ENCODE data around the gene DLL3.

The DLL3 gene

DNA sequence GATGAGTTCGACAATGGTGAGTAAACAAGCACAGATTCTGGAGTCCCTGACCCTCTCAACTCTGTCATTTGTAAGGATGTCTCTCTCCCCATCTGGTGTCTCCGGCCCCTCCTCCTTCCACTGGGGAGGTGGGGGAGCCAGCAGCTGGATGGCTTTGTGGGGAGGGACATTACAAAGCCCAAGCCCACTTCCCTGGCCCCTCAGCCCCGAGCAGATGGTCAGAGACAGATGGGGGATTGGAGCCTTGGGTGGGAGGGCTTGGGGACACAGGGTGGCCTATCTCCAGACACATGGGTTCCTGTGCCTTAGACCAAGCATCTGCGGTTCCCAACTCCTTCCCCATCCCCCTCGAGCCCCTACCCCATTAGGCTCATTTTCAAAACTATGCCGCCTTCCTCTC, 15.6 kb upstream of the DLL3 start:
- no peak for DNase-seq (ENCODE audit: low read depth)

GRCh38 chr19:39489756-39490155, 9.0 kb upstream of the DLL3 start:
- DNase-seq (ENCODE audit: low read depth): no peak

GRCh38 chr19:39492225-39492624, 6.5 kb upstream of the DLL3 start:
- no peak for DNase-seq (ENCODE audit: low read depth)

GRCh38 chr19:39492788-39493187, 6.0 kb upstream of the DLL3 start:
- DNase-seq (ENCODE audit: low read depth): no peak

DNA sequence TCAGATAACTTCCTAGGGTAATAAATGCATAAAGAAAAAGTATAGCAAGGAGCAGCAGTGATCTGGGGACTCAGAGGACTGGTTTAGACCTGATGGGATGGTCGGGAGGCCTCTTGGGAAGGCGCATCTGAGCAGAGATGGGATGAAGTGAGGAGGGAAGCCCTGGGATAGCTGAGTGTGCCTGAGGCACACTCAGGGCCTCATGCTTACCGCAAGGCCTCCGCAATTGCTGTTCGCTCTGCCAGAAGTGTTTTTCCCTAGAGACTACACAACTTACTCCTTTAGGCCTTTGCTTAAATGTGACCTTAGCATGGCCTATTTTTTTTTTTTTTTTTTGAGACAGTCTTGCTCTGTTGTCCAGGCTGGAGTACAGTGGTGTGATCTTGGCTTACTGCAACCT, 4.1 kb upstream of the DLL3 start:
- DNase-seq (ENCODE audit: low read depth): no peak

DNA sequence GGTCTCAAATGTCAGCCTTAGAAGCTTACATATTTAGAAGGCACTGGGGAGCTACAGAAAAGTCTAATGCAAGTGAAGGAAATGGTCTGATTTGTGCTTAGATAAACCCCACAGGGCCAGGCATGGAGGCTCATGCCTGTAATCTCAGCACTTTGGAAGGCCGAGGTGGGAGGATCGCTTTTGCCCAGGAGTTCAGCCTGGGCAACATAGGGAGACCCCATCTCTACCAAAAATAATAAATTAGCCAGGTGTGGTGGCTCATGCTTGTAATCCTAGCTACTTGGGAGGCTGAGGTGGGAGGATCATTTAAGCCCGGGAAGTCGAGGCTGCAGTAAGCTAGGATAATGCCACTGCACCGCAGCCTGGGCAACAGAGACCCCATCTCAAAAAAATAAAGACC, 2.7 kb upstream of the DLL3 start:
- no peak for DNase-seq (ENCODE audit: low read depth)

GRCh38 chr19:39497701-39497995, 1.1 kb upstream of the DLL3 start:
- DNase-seq (ENCODE audit: low read depth): no peak

DNA sequence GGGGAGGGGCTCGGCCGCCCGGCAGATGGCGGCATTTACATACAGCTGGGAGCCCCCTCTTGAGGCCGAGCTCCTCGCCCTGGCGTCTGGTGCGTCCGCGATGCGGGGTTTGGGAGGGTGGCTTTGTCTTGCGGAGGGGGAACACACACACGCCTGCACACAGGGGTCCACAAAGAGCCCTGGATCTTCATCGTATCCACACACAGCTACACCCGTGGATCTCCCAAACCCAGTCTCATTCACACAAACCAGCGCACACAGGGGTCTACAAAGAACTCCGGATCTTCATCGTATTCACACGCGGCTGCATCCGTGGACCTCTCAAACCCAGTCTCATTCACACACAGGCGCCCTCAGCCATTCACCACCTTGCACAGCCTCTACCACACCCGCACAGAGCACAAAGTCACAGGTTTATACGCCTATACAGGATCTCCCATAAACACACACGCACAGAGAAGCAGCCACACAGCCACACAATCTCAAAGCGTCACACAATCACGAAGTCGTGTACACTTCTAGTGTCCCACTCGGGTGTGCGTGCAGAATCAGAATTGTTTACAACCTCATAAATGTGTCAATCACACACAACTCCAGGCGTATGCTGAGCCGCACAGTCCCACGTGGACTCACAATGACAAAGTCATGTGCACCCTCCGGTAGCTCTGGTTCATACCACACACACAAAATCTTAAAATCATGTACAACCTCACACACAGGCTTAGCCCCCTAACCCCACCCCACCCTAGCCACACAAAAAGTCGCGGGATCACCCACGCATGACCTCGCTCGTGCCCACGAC, 550 bp upstream of the DLL3 start:
- DNase-seq (ENCODE audit: low read depth): no peak

DNA sequence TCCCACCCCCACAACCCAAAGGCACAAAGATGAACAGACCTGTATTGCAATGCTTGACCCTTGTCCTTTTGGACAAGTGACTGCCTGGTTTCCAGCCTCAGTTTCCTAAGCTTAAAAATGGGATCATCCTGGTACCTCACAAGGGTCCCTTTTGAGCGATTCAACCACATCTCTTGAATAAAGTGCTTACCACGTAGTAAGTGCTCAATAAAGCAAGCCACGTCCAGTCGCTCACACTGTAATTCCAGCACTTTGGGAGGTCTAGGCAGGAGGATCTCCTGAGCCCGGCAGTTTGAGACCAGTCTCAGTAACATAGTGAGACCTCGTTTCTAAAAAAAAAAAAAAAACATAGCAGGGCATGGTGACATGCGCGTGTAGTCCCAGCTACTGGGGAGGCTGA, 1.2 kb downstream of the DLL3 start:
- no peak for DNase-seq (ENCODE audit: low read depth)

GRCh38 chr19:39500543-39500942, 1.8 kb downstream of the DLL3 start:
- DNase-seq (ENCODE audit: low read depth): no peak

GRCh38 chr19:39501340-39501739, 2.6 kb downstream of the DLL3 start:
- no peak for DNase-seq (ENCODE audit: low read depth)

DNA sequence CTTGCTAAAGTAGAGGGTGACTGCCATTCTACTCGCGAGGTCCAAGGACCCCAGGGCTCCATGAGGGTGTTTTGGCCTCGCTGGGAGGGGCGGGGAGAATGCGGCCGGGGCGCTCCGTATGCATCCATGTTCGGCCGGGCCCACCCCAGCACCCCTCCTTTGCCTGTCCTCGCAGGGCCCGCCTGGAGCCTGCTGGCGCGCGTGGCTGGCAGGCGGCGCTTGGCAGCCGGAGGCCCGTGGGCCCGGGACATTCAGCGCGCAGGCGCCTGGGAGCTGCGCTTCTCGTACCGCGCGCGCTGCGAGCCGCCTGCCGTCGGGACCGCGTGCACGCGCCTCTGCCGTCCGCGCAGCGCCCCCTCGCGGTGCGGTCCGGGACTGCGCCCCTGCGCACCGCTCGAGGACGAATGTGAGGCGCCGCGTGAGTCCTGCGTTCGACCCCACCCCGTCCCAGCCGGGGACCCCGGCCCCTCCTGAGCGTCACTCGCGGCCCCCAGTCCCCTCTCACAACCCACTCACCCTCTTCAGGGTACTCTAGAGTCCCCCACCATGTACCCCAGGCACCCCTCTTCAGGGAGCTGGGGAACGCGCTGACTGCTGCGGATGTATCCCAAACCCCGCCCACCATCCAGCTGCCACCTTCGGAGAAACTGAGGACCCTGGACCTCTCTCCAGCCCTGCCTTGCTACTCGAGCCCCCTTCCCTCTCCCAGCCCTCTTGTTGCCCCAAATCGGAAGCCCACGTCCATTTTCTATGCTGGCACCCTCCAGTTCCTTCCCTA, 4.1 kb downstream of the DLL3 start:
- peak; percentile 83 for DNase-seq (ENCODE audit: low read depth)

GRCh38 chr19:39506598-39506943, 7.8 kb downstream of the DLL3 start:
- no peak for DNase-seq (ENCODE audit: low read depth)

- peak; percentile 73 for DNase-seq (ENCODE audit: low read depth)
Observed at GRCh38 chr19:39506944-39507714, 8.4 kb downstream of the DLL3 start.

- no peak for DNase-seq (ENCODE audit: low read depth)
Observed at GRCh38 chr19:39507715-39508364, 9.1 kb downstream of the DLL3 start.

DNA sequence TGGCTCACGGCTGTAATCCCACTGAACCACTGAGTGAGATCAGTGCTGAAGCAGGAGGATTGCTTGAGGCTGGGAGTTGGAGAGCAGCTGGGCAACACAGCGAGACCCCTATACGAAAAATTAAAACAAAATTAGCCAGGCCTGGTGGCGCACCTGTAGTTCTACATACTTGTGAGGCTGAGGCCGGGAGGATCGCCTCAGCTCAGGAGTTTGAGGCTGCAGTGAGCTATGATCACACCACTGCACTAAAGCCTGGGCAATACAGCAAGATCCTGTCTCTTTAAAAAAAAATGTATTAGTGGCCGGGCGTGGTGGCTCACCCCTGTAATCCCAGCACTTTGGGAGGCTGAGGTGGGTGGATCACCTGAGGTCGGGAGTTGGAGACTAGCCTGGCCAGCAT, 9.9 kb downstream of the DLL3 start:
- DNase-seq (ENCODE audit: low read depth): no peak

DNA sequence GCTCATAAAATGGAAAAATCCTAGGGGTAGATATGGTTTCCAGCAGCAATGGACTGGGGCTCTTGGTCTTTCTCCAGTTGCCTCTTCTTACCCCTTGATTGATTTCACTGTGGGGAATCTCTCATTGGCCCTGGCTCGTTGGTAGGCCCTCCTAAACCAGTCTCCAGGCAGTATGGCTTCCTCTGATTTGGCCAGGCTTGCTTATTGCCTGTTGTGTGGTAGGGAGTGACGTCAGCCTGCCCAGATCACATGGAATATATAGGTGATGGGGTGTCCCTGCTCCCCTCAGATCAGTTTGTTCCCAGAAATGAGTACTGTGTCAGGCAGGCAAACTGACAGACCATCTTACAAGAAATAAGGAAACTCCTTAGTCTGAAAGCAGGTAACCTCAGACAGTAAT, 10.5 kb downstream of the DLL3 start:
- no peak for DNase-seq (ENCODE audit: low read depth)

DNA sequence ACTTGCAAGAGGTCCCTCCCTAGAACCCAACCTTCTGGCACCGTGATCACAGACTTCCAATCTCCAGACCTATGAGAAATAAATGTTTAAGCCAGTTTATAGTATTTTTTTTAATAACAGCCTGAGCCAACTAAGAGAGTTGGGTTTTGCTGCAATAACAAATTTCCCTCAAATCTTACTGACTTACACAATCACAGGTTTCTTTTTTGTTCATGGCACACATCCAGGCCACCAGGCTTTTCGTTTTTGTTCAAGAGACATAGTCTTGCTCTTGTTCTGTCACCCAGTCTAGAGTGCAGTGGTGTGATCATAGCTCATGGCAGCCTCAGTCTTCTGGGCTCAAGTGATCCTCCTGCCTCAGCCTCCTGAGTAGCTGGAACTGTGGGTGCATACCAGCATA, 14.2 kb downstream of the DLL3 start:
- no peak for DNase-seq (ENCODE audit: low read depth)

DNA sequence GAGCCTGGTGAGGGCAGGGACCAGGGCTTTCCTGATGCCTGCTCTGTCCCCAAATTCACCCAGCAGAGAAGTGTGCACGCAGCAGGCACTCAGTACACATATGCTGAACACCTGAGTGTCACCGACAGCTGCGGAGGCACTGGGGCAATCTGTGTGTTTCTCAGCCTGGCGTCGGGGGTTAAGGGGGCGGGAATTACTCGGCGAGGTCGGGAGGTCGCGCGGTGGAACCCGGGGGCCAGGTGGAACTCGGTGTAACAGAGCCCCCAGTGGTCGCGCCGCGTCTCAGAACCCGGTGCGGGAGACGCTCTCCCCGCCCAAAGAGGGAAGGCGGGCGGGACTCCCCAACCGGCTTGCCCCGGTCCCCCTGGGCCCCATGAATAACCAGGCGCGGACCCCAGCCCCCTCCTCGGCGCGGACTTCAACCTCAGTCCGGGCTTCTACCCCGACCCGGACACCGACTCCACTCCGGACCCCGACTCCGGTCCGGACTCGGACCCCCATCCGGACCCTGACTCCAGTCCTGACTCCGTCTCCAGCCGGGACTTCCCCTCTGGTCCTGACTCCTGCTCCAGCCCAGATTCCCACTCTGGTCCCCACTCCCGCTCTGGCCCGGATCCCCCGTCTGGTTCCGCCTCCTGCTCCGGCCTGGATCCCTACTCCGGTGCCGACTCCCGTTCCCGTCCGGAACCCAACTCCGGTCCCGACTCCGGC, 16.2 kb downstream of the DLL3 start, which contains the start of gene SELENOV:
Gene SELENOV, plus strand, starts transcription at position 300 of the 711 bp plus-strand sequence. Its CDS starts 74 bp downstream, at position 374.
- no peak for DNase-seq (ENCODE audit: low read depth)

DNA sequence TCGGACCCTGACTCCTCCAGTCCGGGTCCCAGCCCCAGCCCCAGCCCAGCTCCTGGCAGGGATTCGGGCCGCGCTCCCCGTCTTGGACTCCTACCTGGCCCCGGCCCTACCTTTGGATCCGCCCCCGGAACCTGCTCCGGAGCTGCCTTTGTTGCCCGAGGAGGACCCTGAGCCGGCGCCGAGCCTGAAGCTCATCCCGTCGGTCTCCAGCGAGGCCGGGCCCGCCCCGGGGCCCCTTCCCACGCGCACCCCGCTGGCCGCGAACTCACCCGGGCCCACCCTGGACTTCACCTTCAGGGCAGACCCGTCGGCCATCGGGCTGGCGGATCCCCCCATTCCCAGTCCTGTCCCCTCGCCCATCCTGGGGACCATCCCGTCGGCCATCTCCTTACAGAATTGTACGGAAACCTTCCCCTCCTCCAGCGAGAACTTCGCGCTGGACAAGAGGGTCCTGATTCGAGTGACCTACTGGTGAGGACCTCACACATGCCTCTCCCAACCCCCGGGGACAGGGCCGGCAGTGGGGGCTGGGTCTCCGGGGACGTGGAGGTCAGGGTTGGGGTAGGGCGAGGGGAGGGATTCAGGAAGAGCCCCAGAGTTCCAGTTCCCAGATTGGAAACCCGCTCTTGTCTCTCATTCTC, 16.9 kb downstream of the DLL3 start:
- DNase-seq (ENCODE audit: low read depth): no peak

DNA sequence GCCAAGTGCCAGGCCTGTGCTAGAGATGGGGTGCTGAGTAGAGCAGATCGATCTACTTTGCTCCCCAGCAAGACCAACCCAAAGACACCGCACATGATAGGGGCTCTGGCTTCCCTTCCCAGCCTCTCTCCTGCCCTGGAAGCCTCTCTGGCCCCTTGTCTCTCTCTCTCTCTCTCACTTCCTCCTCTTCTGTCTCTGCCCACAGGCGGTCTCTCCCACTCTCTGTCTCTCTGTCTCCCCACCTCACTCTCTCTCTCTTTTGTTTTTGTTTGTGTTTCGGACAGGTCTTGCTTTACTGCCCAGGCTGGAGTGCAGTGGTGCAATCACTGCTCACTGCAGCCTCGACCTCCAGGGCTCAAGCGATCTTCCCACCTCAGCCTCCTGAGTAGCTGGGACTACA, 17.5 kb downstream of the DLL3 start:
- DNase-seq (ENCODE audit: low read depth): no peak

All from activated T-cell treated with anti-CD3 and anti-CD28 coated beads for 48 hours (primary cell).